HG03354 (cell line): ENCODE results near the gene PNPLA2.

Source experiments
- ATAC-seq: cut with Tn5 transposase; IDR thresholded peaks from one replicate; pipeline ENCODE4 v1.9.1; 2021; ENCODE audit warnings: mild to moderate bottlenecking; ENCODE audit not compliant: unreplicated experiment, poor library complexity, severe bottlenecking

PNPLA2 gene

GRCh38 chr11:838441-839279 is 19.9 kb downstream of the PNPLA2 start:
- no peak for ATAC-seq

GRCh38 chr11:839280-839623 is 20.5 kb downstream of the PNPLA2 start:
- no peak for ATAC-seq

GRCh38 chr11:839875-840617 is 21.3 kb downstream of the PNPLA2 start:
- no peak for ATAC-seq

- ATAC-seq = peak; percentile 41
Measured at GRCh38 chr11:841981-842369, 23.3 kb downstream of the PNPLA2 start.

- ATAC-seq = peak; percentile 68
Measured at GRCh38 chr11:842370-843002, 23.8 kb downstream of the PNPLA2 start, which contains the start of the genes POLR2L and TSPAN4. POLR2L (minus strand) TSS chr11:842529; CDS start chr11:842508, 21 bp downstream. TSPAN4 (plus strand) TSS chr11:842852; CDS start chr11:850305, 7,453 bp downstream.

- peak; percentile 2 for ATAC-seq
Measured at GRCh38 chr11:843086-843734, 24.5 kb downstream of the PNPLA2 start.

GRCh38 chr11:843818-844692 is 25.3 kb downstream of the PNPLA2 start:
- no peak for ATAC-seq

- no peak for ATAC-seq
Measured at GRCh38 chr11:844693-845644, 26.3 kb downstream of the PNPLA2 start.

GRCh38 chr11:845872-846495 is 27.3 kb downstream of the PNPLA2 start:
- no peak for ATAC-seq

- ATAC-seq = no peak
Measured at GRCh38 chr11:846496-847098, 27.9 kb downstream of the PNPLA2 start.

- ATAC-seq = no peak
Measured at GRCh38 chr11:847876-848275, 29.2 kb downstream of the PNPLA2 start.

GRCh38 chr11:848380-848931 is 29.7 kb downstream of the PNPLA2 start:
- ATAC-seq = no peak

GRCh38 chr11:849104-849824 is 30.6 kb downstream of the PNPLA2 start:
- no peak for ATAC-seq

GRCh38 chr11:849951-850774 is 31.4 kb downstream of the PNPLA2 start:
- ATAC-seq = no peak
